Skin epidermis (tissue), 12 donors: ENCODE measurements around the gene GPATCH3.

Experiments
- H3K27ac ChIP-seq, 21 experiments: fragments of 200-600 bp; sonication (generic) in 11 of 21; one replicate each; pipeline ENCODE4 v1.5.0; 2020; ENCODE audit warnings: mild to moderate bottlenecking in 3 of 21, inconsistent platforms in 2 of 21, moderate library complexity in 2 of 21
- H3K4me3 ChIP-seq, 7 experiments: fragments of 200-600 bp; sonication (generic) in 2 of 7; one replicate each; pipeline ENCODE4 v1.5.0; 2020; ENCODE audit warnings: inconsistent platforms in 2 of 7, mild to moderate bottlenecking in 2 of 7, moderate library complexity in 1 of 7

Gene GPATCH3

GRCh38 chr1:26915204-26915842 lies 15.1 kb upstream of the GPATCH3 start:
- no peak overlapping the region for H3K4me3 ChIP-seq
- no peak overlapping the region for H3K27ac ChIP-seq

- no peak within 1 kb of the TSS for H3K27ac ChIP-seq
These were observed 13.7 kb upstream of the GPATCH3 start, which contains the start of gene NR0B2 for GRCh38 chr1:26913754-26914619. TSS of gene NR0B2 (minus strand) at chr1:26913975. CDS start at chr1:26913940, 35 bp downstream.

GRCh38 chr1:26913389-26913753 lies 13.1 kb upstream of the GPATCH3 start:
- Histone ChIP-seq H3K27ac (no peak overlapping the region), H3K4me3 (no peak overlapping the region)

More at GRCh38 chr1:26913754-26914619, 13.7 kb upstream of the GPATCH3 start, which contains the start of gene NR0B2:
- H3K4me3 ChIP-seq, result no peak within 1 kb of the TSS

- H3K4me3 ChIP-seq, result no peak overlapping the region
- no peak overlapping the region for H3K27ac ChIP-seq
These were observed 11.9 kb upstream of the GPATCH3 start for GRCh38 chr1:26912147-26912490.

- H3K27ac ChIP-seq, result no peak overlapping the region
- no peak overlapping the region for H3K4me3 ChIP-seq
These were observed 11.3 kb upstream of the GPATCH3 start for GRCh38 chr1:26911399-26912146.

- no peak overlapping the region for H3K27ac ChIP-seq
- no peak overlapping the region for H3K4me3 ChIP-seq
These were observed 10.3 kb upstream of the GPATCH3 start for GRCh38 chr1:26910343-26911160.

- Histone ChIP-seq H3K4me3 (no peak overlapping the region), H3K27ac (no peak overlapping the region)
These were observed 9.7 kb upstream of the GPATCH3 start for GRCh38 chr1:26909951-26910342.

GRCh38 chr1:26907071-26907917 lies 7.0 kb upstream of the GPATCH3 start:
- Histone ChIP-seq H3K27ac (no peak overlapping the region), H3K4me3 (no peak overlapping the region)

GRCh38 chr1:26900815-26901511 lies 696 bp upstream of the GPATCH3 start:
- Histone ChIP-seq H3K4me3 (peak overlapping the region; percentile 53 to 99 (median 85)), H3K27ac (peak overlapping the region in 19 of 21 experiments; percentile 69 to 94 (median 88))

GRCh38 chr1:26897351-26897750 lies 2.9 kb downstream of the GPATCH3 start:
- no peak overlapping the region for H3K4me3 ChIP-seq
- no peak overlapping the region for H3K27ac ChIP-seq

GRCh38 chr1:26894263-26894662 lies 6.0 kb downstream of the GPATCH3 start:
- Histone ChIP-seq H3K4me3 (no peak overlapping the region), H3K27ac (no peak overlapping the region)

- peak overlapping the region; percentile 89 to 99 (median 97) for H3K4me3 ChIP-seq
- H3K27ac ChIP-seq, result peak overlapping the region; percentile 57 to 98 (median 90)
These were observed 9.8 kb downstream of the GPATCH3 start for GRCh38 chr1:26890467-26890796.

GRCh38 chr1:26889551-26890466 lies 10.5 kb downstream of the GPATCH3 start, which contains the start of gene GPN2:
TSS of gene GPN2 (minus strand) at chr1:26890283. CDS start at chr1:26890096, 187 bp downstream.
- Histone ChIP-seq H3K27ac (peak within 1 kb of the TSS; percentile 71 to 98 (median 90)), H3K4me3 (peak within 1 kb of the TSS; percentile 89 to 99 (median 97))

GRCh38 chr1:26888231-26888630 lies 12.0 kb downstream of the GPATCH3 start:
- no peak overlapping the region for H3K27ac ChIP-seq
- no peak overlapping the region for H3K4me3 ChIP-seq

- no peak overlapping the region for H3K27ac ChIP-seq
- H3K4me3 ChIP-seq, result no peak overlapping the region
These were observed 13.1 kb downstream of the GPATCH3 start for GRCh38 chr1:26887125-26887524.

GRCh38 chr1:26882696-26883463 lies 17.4 kb downstream of the GPATCH3 start:
- no peak overlapping the region for H3K27ac ChIP-seq
- no peak overlapping the region for H3K4me3 ChIP-seq
